Measurements from ENCODE around the gene PELO. TPM values are rescaled to one million over a fixed set of nuclear protein-coding genes. Genes with fewer than 3 reads are reported as not detected.

PELO gene
- polyA plus RNA-seq (2011; rRNA removed), result 26.7 and 29.6 TPM in 2 replicates
- polyA minus RNA-seq (2011; rRNA and poly(A)+ RNA removed), result 25.5 and 36.0 TPM in 2 replicates

DNA sequence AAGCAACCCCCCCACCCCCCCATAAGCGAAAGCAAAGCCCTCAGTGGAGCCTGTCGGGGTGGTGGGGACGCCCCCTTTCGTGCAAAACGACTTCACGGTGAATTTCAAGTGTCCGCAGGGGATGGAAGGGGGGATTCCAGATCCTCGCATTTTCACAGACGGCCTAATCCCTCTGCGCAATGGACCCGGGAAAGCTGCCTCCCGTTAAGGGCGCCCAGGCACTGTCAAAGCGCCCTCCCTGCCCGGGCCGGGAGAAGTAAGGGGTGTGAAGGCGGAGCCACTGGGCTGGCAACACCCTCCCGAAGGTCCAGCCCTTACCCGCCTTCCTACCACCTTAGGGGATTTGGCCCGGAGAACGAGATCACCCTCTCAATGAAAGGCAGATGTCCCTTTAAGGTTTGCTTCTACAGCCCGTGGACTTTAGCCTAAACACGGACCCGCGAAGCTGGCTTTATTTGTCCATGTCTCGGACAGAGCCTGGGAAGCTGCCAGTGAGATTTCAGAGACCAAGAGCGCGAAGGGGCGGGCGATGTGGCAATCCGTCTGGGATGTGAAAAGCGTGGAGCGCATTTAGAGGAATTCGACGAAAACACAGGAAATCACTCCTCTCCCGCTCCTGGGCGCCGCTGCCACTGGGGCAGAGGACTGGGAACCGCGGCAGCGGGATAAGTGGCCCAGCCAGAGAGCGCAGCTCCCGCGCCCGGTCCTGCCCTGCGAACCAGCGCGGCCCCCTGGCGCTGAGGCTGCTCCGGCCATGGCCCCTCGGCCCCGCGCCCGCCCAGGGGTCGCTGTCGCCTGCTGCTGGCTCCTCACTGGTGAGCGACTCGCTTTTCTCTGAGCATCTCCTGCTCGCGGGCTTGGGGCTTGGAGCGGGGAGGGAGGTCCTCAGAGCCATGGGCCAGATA, at the start of gene PELO, which contains the start of gene ITGA1:
Gene PELO (plus strand): TSS at position 317 of the 905 bp plus-strand sequence. CDS start 12,479 bp downstream, outside the sequence.
Gene ITGA1 (plus strand): TSS at position 317 of the 905 bp plus-strand sequence. CDS start 438 bp downstream, at position 755.
- ChIA-PET CTCF (interaction anchor here (0.7 to 1.6 kb wide), 15 partner anchors 9 to 311 kb away, joined by 3 to 13 read pairs (median 4); no protein-coding TSS in a partner anchor), POLR2A (interaction anchor here (0.6 kb wide), 1 partner anchor 132 kb away, joined by 3 read pairs; no protein-coding TSS in a partner anchor)
- no peak for DNase-seq (ENCODE audit: low read depth)
- TF ChIP-seq, protein P1, sequence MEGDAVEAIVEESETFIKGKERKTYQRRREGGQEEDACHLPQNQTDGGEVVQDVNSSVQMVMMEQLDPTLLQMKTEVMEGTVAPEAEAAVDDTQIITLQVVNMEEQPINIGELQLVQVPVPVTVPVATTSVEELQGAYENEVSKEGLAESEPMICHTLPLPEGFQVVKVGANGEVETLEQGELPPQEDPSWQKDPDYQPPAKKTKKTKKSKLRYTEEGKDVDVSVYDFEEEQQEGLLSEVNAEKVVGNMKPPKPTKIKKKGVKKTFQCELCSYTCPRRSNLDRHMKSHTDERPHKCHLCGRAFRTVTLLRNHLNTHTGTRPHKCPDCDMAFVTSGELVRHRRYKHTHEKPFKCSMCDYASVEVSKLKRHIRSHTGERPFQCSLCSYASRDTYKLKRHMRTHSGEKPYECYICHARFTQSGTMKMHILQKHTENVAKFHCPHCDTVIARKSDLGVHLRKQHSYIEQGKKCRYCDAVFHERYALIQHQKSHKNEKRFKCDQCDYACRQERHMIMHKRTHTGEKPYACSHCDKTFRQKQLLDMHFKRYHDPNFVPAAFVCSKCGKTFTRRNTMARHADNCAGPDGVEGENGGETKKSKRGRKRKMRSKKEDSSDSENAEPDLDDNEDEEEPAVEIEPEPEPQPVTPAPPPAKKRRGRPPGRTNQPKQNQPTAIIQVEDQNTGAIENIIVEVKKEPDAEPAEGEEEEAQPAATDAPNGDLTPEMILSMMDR (IDR thresholded peaks at IDR 0.05; ENCODE audit: insufficient read depth, low read depth, low read length), result peak; percentile 26; the same call in 1 of the 2 replicates
- Histone ChIP-seq H3K36me3 (ENCODE audit: control insufficient read depth, insufficient read depth, low read length) (no peaks in the 10 kb centered on the region), H3K27me3 (ENCODE audit: control insufficient read depth, insufficient read depth, low read length) (no peaks in the 10 kb centered on the region), H3K4me3 (ENCODE audit: low read depth, low read length) (peak within 1 kb of the TSS; percentile 57)

DNA sequence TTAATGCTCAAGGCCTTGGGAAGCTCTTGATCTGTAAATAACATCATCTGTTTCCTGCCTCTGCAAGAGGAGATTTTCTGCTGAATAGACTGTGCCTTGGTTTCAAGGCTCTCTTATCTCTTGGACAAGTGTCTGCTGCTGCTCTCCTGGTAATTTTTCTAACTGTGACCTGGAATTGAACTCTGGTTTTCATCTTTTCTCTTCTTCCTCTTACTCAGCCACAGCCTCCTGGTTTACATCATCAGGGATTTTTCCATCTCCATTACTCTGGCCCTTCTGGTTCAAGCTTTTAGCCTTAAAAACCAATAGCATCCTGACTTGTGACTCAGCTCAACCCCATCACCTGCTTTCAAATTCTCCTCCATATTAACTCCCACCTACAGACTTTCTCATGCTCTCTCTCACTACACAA, 49.6 kb upstream of the PELO start:
- Histone ChIP-seq H3K27me3 (ENCODE audit: control insufficient read depth, insufficient read depth, low read length) (no peaks in the 10 kb centered on the region), H3K36me3 (ENCODE audit: control insufficient read depth, insufficient read depth, low read length) (no peaks in the 10 kb centered on the region), H3K4me3 (ENCODE audit: low read depth, low read length) (no peak overlapping the region)
- DNase-seq (ENCODE audit: low read depth), result no peak
- TF ChIP-seq, protein P1 (IDR thresholded peaks at IDR 0.05; ENCODE audit: insufficient read depth, low read depth, low read length), result no peak
- ChIA-PET POLR2A (no interaction called here), CTCF (interaction anchor here (1.2 to 1.3 kb wide), 2 partner anchors 11 to 16 kb away, joined by 3 read pairs; no protein-coding TSS in a partner anchor)

GRCh38 chr5:52740007-52740406, 47.7 kb upstream of the PELO start:
- CTCF ChIA-PET, result no interaction called here
- TF ChIP-seq, protein P1 (IDR thresholded peaks at IDR 0.05; ENCODE audit: insufficient read depth, low read depth, low read length), result no peak
- no peak for DNase-seq (ENCODE audit: low read depth)
- H3K27me3 ChIP-seq (ENCODE audit: control insufficient read depth, insufficient read depth, low read length), result no peaks in the 10 kb centered on the region
- H3K36me3 ChIP-seq (ENCODE audit: control insufficient read depth, insufficient read depth, low read length), result no peaks in the 10 kb centered on the region
- POLR2A ChIA-PET, result no interaction called here
- H3K4me3 ChIP-seq (ENCODE audit: low read depth, low read length), result no peak overlapping the region

- ChIA-PET POLR2A (no interaction called here), CTCF (no interaction called here)
- H3K4me3 ChIP-seq (ENCODE audit: low read depth, low read length), result no peak overlapping the region
- H3K36me3 ChIP-seq (ENCODE audit: control insufficient read depth, insufficient read depth, low read length), result no peaks in the 10 kb centered on the region
- H3K27me3 ChIP-seq (ENCODE audit: control insufficient read depth, insufficient read depth, low read length), result no peaks in the 10 kb centered on the region
- no peak for DNase-seq (ENCODE audit: low read depth)
- TF ChIP-seq, protein P1 (IDR thresholded peaks at IDR 0.05; ENCODE audit: insufficient read depth, low read depth, low read length), result no peak
These were observed 44.7 kb upstream of the PELO start for GRCh38 chr5:52743012-52743411.

GRCh38 chr5:52743529-52743928, 44.2 kb upstream of the PELO start:
- no peak for DNase-seq (ENCODE audit: low read depth)
- H3K27me3 ChIP-seq (ENCODE audit: control insufficient read depth, insufficient read depth, low read length), result no peaks in the 10 kb centered on the region
- no peak overlapping the region for H3K4me3 ChIP-seq (ENCODE audit: low read depth, low read length)
- no peaks in the 10 kb centered on the region for H3K36me3 ChIP-seq (ENCODE audit: control insufficient read depth, insufficient read depth, low read length)
- CTCF ChIA-PET, result no interaction called here
- POLR2A ChIA-PET, result no interaction called here
- TF ChIP-seq, protein P1 (IDR thresholded peaks at IDR 0.05; ENCODE audit: insufficient read depth, low read depth, low read length), result no peak
